Muscle of arm (tissue), 12 donors: ENCODE measurements around the gene DNM1. TPM values are rescaled to one million over a fixed set of nuclear protein-coding genes. Genes with fewer than 3 reads are reported as not detected.
"Not testable (repeated sequence)": the region's sequence is repeated elsewhere in the genome, so short reads cannot be mapped to it uniquely, and the experiment has no call there.

Source experiments
- DNase-seq: peaks from one replicate; pipeline ENCODE4 v3.0.0-alpha.2; 2013
- polyA plus RNA-seq, 12 donors: library from polyadenylated mRNA; unstranded; fragments of 120-200 nt; gene quantifications; one replicate each; pipeline ENCODE4 v1.2.1, GENCODE V29; 2013; ENCODE audit not compliant: insufficient read length in 12 of 12

Gene DNM1
- polyA plus RNA-seq, 12 donors: 24.3 to 190 (median 43.5) TPM; not detected in 1

DNA sequence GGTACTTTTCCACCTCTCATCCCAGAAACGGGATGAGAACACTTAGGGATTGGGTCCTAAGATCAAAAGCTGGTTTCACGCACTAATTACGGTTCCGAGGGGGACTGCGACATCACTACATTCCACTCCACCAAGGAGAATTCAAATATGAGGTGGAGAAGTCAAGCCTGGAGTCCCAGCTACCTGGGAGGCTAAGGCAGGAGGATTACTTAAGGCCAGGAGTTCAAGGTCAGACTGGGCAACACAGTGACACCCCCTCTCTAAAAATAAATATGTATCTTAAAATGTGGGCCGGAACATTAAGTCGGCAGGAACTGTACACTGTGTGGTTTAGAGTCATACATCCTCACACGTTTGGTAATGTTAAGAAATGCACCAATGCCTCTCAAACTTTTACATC is 71.1 kb downstream of the DNM1 start:
- DNase-seq: no peak

DNA sequence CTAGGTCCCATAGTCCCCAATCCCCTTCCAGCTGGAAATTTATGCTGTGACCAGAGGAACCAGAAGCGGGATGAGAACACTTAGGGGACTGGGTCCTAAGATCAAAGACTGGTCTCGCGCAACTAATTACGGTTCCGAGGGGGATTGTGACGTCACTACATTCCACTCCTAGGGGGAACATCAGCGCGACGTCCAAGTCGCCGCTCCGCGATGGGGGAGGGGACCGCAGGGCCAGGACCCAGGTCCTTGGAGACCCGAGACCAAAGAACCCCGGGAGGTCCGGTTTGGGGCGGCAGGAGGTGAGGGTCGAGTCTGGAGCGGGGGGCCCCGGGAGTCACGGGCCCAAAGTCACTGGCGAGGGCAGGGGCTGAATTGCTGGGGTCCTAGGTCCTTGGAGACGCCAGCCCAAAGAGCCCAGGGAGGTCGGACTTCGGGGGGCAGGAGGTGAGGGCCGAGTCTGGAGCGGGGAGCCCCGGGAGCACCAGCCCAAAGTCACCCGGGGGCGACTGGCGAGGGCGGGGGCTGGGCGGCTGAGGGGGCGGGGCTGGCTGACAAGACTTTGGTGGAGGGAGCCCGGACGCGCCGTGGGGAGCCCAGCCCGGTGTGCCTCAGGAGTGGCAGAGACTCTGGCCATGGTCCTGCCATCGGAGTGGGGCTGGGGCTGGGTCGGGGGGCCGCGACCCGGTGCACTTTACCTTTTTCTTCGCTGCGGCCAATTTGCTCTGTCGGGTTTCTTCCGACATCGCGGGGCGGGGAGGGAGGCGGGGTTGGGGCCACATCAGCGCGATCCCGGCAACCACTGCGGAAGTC is 72.2 kb downstream of the DNM1 start, which contains the start of gene GOLGA2:
GOLGA2 (minus strand) TSS at position 810 of the 810 bp plus-strand sequence; CDS start at position 779, 31 bp downstream.
- peak; percentile 60 for DNase-seq

DNA sequence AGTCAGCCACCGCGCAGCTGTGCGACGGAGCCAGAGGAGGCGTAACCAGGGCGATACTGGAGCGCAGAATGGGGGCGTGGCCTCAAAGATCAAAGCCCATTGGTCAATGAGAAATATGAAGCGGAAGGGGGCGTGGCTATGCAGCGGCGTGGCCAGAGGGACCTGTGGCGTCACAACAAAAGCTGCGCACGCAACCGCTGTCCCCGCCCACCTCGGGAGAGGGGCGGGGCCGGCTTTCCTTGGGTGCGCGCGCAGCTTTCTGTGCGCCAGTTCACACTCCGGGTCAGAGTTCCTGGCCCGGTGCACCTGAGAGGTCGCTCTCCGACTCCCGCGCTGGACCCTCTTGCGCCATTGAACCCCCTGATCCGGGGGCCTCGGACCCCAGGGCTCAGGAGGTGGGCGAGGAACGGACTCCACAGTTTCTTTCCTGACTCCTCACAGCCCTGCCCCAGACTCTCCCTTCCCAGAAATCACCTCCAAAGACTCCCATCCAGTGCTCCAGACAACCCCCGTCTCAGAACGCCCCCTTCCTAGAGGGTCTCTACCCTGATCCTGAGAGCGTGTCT is 72.9 kb downstream of the DNM1 start, which contains the start of gene SWI5:
SWI5 (plus strand) TSS at position 269 of the 566 bp plus-strand sequence.
- DNase-seq: peak; percentile 100

DNA sequence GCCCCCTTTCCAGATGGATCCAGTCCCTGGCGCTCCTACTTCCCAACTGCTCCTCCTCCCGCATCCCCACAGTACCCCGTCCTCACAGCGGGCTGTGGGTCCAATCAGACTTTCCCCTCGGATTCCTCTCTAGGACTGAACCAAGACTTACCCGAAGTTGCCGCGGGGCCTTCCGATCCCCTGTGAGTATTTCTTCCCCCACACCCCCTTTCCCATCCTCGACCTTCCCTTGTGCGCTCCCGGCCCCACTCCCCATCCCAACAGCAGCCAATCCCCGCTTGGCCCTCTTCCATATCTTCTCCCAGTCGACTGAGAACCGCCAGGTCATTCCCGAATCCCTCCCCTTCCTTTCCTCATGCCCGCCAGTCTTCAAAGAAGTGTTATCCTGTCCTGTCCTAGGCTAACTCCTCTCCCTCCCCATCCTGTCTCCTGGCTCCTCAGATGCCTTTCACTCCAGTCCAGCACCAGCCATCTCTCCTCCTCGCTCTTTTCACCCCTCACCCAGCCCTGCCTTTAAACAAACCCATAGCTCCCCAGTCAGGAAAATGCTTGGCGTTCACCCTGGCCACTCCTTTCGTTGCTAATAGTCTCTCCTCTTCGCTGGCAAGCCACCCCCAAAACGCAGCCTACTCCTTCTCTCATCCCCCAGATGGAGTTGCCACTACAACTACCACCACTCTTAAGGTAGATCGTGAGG is 73.5 kb downstream of the DNM1 start:
- peak; percentile 76 for DNase-seq

DNA sequence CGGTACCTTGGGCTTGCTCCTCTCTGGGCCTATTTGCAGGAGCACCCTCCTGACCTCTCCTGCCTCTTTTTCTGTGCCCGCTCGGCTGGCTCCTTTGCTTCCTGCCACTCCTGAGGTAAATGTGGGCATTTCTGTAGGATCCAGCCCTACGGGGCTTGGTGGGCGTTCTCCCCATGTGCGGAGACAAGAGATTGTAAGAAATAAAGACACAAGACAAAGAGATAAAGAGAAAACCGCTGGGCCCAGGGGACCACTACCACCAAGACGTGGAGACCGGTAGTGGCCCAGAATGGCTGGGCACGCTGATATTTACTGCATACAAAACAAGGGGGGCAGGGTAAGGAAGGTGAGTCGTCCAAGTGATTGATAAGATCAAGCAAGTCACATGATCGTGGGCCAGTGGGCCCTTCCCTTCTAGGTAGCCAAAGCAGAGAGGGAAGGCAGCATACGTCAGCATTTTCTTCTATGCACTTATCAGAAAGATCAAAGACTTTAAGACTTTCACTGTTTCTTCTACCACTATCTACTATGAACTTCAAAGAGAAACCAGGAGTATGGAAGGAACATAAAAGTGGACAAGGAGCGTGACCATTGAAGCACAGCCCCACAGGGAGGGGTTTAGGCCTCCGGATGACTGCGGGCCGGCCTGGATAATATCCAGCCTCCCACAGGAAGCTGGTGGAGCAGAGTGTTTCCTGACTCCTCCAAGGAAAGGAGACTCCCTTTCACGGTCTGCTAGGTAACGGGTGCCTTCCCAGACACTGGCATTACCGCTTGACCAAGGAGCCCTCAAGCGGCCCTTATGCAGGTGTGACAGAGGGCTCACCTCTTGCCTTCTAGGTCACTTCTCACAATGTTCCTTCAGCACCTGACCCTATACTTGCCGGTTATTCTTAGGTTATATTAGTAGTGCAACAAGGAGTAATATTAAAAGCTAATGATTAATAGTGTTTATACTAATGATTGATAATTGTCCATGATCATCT is 76.2 kb downstream of the DNM1 start:
- not testable (repeated sequence) for DNase-seq

DNA sequence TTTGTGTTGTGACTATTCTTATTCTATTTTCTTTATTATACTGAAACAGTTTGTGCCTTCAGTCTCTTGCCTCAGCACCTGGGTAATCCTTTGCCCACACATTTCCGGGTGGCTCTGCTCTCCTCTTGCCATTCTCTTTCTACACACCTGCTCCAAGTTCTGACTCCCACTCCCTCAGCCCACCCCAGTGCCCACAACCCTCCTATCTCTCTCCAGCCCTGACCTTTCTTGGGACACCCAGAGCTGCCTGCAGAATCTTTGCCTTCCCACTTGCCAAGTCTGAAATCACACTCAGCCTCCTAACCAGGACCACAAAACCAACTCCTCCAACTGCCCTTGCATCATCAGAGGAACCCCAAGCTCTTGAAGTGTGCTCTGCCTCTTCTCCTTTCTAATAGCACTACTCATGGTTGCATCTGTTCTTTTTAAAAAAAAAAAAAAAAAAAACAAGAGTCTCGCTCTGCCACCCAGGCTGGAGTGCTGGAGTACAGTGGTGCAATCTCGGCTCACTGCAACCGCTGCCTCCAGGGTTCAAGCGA is 77.0 kb downstream of the DNM1 start:
- no peak for DNase-seq

DNA sequence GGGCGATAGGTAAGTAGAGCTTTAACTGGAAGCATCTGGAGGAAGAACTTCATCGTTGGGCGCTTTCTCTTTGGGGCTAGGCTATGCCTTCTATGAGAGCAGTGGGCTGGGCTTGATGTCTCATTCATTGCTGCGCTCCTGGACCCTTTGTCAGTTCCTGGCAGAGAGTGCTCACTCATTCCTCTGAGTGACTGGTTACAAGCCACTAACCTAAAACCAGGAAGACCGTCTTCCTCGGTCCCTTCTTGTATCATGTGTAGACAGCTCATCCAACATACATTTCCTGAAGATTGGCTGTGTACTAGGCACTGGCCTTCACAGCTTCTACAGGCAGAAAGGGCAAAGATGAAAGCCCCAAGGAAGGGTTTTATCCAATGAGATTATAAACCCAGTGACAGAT is 79.3 kb downstream of the DNM1 start:
- DNase-seq: no peak

DNA sequence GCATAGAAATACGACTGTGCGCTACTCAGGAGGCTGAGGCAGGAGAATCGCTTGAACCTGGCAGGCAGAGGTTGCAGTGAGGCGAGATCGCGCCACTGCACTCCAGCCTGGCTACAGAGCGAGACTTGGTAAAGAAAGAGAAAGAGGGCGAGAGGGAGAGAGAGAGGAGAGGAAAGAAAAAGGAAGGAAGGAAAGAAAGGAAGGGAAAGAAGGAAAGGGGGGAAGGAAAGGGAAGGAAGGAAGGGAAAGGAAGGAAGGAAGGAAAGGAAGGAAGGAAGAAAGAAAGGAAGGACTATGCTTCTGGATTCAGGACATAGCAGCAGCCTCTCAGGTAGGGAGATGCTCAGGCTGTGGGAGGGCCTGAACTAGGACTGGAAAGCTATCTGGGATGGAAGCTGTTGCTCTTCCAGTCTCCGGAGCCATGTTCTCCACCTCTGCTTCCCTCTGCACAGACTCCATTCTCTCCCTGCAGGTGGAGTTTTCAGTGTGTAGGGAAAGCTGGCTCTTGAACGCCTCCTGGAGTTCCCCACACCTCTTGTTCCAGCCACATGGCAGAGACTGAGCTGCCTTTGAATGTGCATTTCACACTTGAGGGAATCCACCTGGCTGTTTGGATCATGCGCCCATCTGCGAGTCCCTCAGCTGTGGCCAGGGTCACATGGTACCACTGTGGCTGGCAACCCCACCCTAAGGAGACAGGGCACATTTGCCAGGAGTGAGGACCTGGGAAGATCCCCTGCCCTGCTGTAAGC is 82.0 kb downstream of the DNM1 start:
- DNase-seq: no peak

DNA sequence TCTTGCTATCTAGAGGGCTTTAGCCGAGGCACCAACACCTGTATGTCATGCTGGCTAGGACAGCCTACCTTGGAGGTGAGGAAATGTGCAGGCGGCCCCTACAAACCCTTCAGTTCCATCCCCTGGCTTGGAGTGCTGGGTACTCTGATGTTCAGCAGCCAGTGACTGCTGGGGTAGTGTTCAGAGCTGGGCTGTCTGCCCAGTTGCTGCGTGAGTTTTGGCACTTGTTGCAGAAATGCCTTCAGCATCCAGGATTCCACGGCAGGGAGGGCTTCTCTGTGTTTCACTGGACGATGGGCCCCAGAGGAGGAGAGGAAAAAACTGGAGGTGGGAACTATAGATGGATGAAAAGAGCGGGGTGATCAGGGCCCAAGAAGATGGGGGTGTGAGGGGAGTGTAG is 83.3 kb downstream of the DNM1 start:
- DNase-seq: peak; percentile 70

DNA sequence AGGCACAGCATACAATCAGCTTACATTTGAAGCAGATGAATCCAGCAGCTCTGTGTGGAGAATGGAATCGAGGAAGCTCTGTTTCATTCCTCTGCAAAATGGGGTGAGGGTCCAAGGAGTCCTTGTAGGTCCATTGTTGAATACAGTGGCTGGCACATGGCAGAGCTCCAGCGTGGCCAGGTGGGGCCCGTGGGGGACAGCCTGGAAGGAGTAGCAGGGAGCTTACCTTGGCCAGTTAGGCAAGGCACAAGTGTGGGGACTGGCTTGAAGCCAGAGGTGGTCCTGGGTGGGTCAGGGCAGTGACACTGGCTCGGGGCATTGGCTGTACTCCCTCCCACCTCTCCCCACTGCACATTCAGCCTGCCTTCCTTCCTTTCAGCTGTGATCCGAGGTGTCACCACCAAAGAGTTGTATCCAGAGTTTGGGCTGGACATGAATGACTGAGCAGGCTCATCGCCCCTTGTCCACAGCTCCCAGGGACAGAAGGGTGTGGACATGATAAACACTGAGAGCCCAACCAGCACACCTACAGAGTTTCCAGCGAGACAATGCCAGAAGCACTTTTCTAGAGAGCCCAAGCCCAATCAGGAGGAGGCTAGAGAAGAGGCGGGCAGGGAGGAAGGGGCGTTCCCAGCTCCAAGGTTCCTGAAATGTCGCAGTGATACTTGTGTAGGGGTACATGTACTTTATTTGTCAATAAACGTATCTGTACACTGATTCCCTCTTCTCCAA is 85.3 kb downstream of the DNM1 start:
- no peak for DNase-seq

DNA sequence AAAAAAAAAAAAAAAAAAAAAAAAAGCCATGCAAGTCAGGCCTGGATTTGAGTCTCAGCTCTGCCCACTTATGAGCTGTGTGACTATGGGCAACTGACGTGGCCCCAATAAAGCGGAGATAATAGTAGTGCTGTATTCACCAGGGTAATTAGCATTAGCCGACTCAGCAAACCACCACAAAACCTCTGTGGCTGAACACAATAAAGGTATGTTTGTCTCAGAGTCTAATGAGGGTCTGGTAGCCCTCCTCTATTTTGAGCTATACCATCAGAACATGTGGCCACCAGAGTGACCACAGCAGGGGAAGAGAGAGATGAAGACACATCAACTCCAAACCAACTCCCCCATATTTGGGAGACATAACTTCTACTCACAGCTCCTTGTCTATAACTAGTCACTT is 88.8 kb downstream of the DNM1 start:
- no peak for DNase-seq

DNA sequence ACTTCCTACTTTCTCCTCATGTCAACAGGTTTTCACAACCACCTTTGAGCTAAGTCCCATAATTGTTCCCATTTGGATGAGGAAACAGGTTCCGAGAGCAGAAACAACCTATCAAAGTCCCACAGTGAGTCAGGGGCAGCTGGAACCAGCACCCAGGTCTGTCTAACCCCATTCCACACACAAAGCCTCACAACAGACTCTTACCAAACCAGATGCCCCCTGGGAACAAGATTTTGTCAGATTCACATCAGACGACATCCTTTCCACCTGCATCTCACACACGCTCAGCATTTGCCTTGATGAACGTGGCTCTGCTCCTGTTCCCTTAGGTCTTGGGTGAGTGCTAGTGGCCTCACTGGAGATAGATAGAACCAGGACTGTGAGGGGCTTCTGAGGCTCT is 89.9 kb downstream of the DNM1 start:
- no peak for DNase-seq

DNA sequence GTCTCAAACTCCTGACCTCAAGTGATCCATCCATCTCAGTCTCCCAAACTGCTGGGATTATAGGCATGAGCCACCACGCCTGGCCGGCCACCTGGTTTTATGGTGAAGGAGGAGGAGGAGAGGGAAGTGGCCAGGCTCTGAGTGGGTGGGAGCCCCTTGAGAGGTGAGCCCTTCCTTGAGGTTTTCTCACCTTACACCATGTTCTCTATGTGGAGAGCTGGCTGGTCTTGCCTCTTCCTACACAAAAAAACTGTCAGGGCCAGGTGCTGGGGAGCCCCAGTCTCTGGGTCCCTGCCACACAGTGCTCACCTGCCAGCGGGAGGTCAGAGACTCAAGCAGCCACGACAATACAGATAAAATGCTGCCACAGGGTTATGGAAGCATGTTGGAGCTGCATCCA is 91.0 kb downstream of the DNM1 start:
- no peak for DNase-seq

DNA sequence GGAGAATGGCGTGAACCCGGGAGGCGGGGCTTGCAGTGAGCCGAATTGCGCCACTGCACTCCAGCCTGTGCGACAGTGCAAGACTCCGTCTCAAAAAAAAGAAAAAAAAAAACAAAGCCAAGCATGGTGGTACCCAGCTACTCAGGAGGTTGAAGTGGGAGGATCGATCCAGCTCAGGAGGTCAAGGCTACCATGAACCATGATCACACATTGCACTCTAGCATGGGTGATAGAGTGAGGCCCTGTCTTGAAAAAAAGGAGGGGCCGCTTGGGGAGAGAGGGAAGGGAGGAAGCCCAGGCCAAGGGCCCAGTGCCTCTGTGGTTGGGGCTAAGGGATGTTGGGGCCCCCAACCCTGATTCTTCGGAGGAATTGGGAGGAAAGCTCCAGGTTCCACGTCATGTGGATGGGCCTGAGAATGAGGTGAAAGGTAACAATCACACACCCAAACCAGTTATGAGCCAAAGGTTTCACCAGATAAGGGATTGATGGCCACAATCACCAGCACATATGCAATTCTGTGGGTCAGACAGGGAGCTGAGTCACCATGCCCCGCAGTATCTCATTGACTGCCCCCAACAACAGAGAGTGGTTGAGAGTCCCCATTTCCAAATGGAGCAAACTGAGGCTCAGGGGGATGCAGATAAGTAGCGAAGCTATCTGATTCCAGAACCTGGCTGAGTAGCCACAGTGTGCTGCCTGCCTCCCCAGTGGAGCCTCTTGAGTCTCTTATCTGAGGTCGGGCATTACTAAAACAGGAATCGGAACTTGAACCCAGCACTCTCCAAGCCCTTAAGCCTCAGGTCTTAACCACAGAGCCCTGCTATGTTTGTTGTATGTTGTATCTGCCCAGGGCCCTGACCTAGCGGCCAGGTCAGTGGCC is 93.4 kb downstream of the DNM1 start:
- DNase-seq: no peak

DNA sequence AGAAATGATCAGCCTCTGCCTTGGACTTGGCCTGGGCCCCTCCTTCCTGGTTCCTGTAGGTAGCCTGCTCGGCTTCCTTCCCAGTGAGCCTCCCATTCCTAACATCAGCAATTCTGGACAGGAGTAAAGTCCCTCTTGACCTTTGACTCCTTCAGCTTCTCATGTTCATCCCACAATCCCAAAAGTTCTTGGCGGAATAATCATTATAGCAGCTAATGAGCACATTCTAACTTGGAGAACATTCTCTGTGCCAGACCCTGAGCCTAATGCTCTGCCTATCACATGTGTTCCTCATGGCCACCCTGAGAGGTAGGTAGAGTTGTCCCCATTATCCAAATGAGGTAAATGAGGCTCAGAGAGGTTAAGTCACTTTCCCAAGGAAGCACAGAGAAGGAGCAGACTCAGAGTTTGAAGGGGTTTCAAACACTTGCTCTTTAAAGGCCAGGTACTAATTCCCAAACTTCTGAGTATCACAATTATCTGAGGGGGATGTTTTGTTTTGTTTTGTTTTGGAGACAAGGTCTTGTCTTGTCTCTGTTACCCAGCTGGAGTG is 94.1 kb downstream of the DNM1 start:
- DNase-seq: no peak

DNA sequence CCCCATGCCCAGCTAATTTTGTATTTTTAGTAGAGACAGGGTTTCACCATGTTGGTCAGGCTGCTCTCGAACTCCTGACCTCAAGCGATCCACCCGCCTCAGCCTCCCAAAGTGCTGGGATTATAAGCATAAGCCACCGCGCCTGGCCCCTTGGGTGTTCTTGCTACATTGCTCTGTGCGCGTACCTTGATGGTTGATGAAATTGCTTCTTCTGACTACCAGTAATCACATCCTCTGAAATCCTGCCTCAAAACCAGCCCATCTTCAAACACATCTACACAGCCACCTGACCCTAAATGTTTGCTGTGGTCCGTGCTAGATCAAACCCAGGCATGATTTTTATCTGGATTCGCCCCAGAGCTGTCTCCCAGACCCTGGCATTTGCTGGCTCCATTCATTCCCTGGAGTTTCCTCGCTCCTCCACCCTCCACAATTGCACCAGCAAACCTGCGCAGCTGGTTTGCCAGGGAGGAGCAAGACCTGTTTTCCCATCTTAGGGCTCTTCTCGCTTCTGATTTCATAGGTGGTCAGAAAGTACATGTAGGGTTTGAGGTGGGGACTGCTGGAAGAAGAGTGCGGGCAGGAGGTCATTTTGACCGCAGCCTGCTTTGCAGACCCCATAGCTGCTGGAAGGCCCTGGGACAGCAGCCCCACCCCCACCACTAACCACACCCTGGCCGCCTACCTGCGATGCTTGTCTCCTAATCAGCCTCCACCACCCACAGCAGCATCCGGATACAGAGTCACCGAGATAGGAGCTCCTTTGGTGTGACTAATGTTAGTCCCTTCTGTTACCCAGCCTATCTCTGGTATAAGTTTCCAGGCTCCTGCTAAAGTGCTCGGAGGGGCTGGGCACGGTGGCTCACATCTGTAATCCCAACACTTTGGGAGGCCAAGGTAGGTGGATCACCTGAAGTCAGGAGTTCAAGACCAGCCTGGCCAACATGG is 95.6 kb downstream of the DNM1 start:
- no peak for DNase-seq
